ENCODE measurements around the gene NFKBIA.

NFKBIA gene

GRCh38 chr14:35401422-35402265, 2.9 kb downstream of the NFKBIA start:
- Histone ChIP-seq H3K4me3 (replicated peaks; ENCODE audit: insufficient read depth, low read length) (no peak overlapping the region), H3K27me3 (ENCODE audit: insufficient read depth, poor library complexity, severe bottlenecking) (no peaks in the 10 kb centered on the region), H3K27ac (replicated peaks) (no peak overlapping the region)
- no peak for TF ChIP-seq GABPA (IDR thresholded peaks at IDR 0.05; ENCODE audit: low read depth)
- TF ChIP-seq SPI1 (IDR thresholded peaks at IDR 0.05; ENCODE audit: borderline replicate concordance, low read depth): no peak
- no peak for TF ChIP-seq POLR2AphosphoS5 (IDR thresholded peaks at IDR 0.05; ENCODE audit: low read depth)
- TF ChIP-seq CTCF (IDR thresholded peaks at IDR 0.05; ENCODE audit: insufficient read depth, low read length): no peak
- TF ChIP-seq, protein P1, sequence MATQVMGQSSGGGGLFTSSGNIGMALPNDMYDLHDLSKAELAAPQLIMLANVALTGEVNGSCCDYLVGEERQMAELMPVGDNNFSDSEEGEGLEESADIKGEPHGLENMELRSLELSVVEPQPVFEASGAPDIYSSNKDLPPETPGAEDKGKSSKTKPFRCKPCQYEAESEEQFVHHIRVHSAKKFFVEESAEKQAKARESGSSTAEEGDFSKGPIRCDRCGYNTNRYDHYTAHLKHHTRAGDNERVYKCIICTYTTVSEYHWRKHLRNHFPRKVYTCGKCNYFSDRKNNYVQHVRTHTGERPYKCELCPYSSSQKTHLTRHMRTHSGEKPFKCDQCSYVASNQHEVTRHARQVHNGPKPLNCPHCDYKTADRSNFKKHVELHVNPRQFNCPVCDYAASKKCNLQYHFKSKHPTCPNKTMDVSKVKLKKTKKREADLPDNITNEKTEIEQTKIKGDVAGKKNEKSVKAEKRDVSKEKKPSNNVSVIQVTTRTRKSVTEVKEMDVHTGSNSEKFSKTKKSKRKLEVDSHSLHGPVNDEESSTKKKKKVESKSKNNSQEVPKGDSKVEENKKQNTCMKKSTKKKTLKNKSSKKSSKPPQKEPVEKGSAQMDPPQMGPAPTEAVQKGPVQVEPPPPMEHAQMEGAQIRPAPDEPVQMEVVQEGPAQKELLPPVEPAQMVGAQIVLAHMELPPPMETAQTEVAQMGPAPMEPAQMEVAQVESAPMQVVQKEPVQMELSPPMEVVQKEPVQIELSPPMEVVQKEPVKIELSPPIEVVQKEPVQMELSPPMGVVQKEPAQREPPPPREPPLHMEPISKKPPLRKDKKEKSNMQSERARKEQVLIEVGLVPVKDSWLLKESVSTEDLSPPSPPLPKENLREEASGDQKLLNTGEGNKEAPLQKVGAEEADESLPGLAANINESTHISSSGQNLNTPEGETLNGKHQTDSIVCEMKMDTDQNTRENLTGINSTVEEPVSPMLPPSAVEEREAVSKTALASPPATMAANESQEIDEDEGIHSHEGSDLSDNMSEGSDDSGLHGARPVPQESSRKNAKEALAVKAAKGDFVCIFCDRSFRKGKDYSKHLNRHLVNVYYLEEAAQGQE (IDR thresholded peaks at IDR 0.05; ENCODE audit: insufficient replicate concordance, low read depth): no peak
- DNase-seq (ENCODE audit: low read depth in 1 of 2, low spot score in 1 of 2): no peak

GRCh38 chr14:35400648-35401421, 3.7 kb downstream of the NFKBIA start:
- TF ChIP-seq GABPA (IDR thresholded peaks at IDR 0.05; ENCODE audit: low read depth) (no peak), CTCF (IDR thresholded peaks at IDR 0.05; ENCODE audit: insufficient read depth, low read length) (no peak), POLR2AphosphoS5 (IDR thresholded peaks at IDR 0.05; ENCODE audit: low read depth) (peak; percentile 84; the same call in 1 of the 2 replicates), SPI1 (IDR thresholded peaks at IDR 0.05; ENCODE audit: borderline replicate concordance, low read depth) (no peak)
- TF ChIP-seq, protein P1 (IDR thresholded peaks at IDR 0.05; ENCODE audit: insufficient replicate concordance, low read depth): no peak
- H3K4me3 ChIP-seq (replicated peaks; ENCODE audit: insufficient read depth, low read length): no peak overlapping the region
- H3K27me3 ChIP-seq (ENCODE audit: insufficient read depth, poor library complexity, severe bottlenecking): no peaks in the 10 kb centered on the region
- DNase-seq (ENCODE audit: low read depth in 1 of 2, low spot score in 1 of 2): peak; percentile 58 to 77
- H3K27ac ChIP-seq (replicated peaks): no peak overlapping the region

DNA sequence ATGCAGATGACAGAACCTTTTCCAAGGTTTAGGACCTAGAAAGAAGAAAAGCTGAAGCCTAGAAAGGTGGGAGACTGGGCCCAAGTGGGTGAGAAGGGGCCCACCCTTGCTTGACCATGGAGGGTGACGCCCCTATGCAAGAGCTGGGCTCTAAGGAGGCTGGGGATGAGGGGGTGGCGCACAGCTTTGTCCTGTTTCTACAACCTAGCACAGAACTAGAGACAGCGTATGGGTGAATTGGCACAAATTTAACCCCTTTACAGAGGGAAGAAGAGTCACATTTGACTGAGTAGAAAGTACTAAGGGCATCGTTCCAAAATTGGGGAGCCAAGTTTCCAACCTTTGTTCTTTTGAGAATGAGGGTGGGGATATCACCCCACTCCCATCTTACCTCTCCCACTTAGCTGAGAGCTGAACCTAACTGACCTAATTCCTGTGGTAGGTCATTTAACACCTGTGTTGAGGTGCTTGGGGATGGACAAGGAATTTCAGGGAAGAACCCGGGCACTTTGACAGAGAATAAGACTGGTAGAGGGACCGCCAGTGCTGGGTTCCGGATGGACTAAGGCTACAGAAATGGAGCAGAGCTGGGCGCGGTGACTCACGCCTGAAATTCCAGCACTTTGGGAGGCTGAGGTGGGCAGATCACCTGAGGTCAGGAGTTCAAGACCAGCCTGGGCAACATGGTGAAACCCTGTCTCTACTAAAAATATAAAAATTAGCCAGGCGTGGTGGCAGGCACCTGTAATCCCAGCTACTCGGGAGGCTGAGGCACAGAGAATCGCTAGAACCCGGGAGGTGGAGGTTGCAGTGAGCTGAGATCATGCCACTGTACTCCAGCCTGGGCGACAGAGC, 5.2 kb downstream of the NFKBIA start:
- H3K27me3 ChIP-seq (ENCODE audit: insufficient read depth, poor library complexity, severe bottlenecking): no peaks in the 10 kb centered on the region
- no peak overlapping the region for H3K4me3 ChIP-seq (replicated peaks; ENCODE audit: insufficient read depth, low read length)
- no peak overlapping the region for H3K27ac ChIP-seq (replicated peaks)
- DNase-seq (ENCODE audit: low read depth in 1 of 2, low spot score in 1 of 2): no peak
- TF ChIP-seq POLR2AphosphoS5 (IDR thresholded peaks at IDR 0.05; ENCODE audit: low read depth) (no peak), SPI1 (IDR thresholded peaks at IDR 0.05; ENCODE audit: borderline replicate concordance, low read depth) (no peak), CTCF (IDR thresholded peaks at IDR 0.05; ENCODE audit: insufficient read depth, low read length) (no peak), GABPA (IDR thresholded peaks at IDR 0.05; ENCODE audit: low read depth) (no peak)
- TF ChIP-seq, protein P1 (IDR thresholded peaks at IDR 0.05; ENCODE audit: insufficient replicate concordance, low read depth): no peak

Measured in HL-60 (cell line).